Gastrocnemius medialis (tissue), 4 donors: Measurements from ENCODE around the gene TOR2A.

ENCODE experiments used
- CTCF ChIP-seq, 5 experiments: fragments of 450-650 bp in 3 of 5; fragments of 200-600 bp in 2 of 5; sonication (generic) in 2 of 5; IDR thresholded peaks in 4 of 5; conservative IDR thresholded peaks in 1 of 5; 1 replicate in 4 of 5; 2 replicates in 1 of 5; pipeline ENCODE4 v1.5.1; 2016 to 2019; ENCODE audit warnings: antibody characterized with exemption in 5 of 5, mild to moderate bottlenecking in 3 of 5, moderate library complexity in 3 of 5
- POLR2A ChIP-seq, 2 donors: fragments of 450-650 bp; IDR thresholded peaks; one replicate each; pipeline ENCODE4 v1.6.1; 2017; ENCODE audit warnings: antibody characterized with exemption in 2 of 2, mild to moderate bottlenecking in 2 of 2, moderate library complexity in 2 of 2

- TF ChIP-seq CTCF (IDR thresholded peaks at IDR 0.05 in 4 of 5, conservative IDR thresholded peaks at IDR 0.05 in 1 of 5) (no peak), POLR2A (IDR thresholded peaks at IDR 0.05) (no peak)
These were observed 27.3 kb downstream of the TOR2A start for GRCh38 chr9:127707766-127708165.
